Retina (tissue), 1 donor: ENCODE results near the gene MOB3A.
A peak's percentile ranks its signal among the peaks of the same experiment; 100 is the strongest.
"Not testable (repeated sequence)": the region's sequence is repeated elsewhere in the genome, so short reads cannot be mapped to it uniquely, and the experiment has no call there.

Experiments
- DNase-seq: peaks from one replicate; pipeline ENCODE4 v3.0.0-alpha.2; 2016

MOB3A gene

DNA sequence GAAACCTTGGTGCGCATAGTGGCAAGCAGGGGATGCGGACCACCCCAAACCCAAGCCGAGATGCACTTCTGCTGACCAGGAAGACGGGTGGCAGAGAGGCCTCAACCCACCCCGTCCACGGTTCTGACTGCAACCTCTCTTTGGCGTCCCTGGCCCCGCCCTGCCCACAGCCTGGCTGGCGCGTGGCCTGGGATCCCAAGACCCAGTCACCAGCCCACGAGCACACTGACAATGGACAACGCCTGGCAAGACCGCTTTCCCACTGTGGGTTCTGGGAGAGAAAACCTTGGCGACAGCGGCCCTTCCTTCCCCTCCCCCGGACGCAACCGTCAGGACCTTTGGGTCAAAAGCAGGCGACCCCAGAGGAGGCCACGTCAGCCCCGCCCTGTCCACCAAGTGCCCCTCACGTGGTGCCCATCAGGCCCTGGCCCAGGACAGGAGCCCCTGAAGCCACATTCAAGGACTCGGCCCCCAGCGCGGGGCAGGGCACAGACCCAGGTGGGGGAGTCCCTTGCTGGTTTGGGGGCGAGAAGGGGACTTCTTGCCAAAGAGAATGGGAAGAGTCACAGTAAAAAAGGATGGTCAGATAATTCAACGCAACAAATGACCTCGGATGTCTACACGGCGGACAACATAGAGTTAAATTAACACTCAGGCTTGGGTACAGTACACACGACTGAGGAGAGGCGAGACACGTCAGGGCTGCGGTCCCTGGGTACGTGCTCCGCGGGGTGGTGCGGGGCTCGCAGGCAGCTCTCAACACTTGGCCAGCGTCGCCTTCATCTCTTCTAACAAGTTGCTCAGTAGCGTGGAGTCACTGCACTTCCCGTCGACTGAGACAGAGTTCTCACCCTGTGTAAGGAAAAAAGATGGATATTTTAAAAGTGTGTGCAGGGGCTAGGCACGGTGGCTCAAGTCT is 5.5 kb upstream of the MOB3A start:
- no peak for DNase-seq

DNA sequence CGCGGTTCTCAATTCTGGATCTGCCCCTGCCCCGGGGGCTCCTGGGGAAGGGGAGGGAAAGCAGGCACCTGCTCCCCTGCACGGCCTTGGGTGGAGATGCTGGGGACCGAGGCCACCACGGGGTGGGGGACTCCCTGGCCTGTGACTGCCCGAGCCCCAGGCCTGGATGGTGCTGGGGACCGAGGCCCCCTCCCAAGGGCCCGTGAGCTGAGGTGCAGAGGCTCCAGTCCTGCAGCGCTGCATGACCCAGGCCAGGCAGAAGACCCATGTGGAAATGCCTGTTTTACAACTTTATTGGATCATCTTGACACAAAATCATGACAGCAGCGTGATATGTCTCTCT is 4.6 kb upstream of the MOB3A start:
- DNase-seq: no peak

DNA sequence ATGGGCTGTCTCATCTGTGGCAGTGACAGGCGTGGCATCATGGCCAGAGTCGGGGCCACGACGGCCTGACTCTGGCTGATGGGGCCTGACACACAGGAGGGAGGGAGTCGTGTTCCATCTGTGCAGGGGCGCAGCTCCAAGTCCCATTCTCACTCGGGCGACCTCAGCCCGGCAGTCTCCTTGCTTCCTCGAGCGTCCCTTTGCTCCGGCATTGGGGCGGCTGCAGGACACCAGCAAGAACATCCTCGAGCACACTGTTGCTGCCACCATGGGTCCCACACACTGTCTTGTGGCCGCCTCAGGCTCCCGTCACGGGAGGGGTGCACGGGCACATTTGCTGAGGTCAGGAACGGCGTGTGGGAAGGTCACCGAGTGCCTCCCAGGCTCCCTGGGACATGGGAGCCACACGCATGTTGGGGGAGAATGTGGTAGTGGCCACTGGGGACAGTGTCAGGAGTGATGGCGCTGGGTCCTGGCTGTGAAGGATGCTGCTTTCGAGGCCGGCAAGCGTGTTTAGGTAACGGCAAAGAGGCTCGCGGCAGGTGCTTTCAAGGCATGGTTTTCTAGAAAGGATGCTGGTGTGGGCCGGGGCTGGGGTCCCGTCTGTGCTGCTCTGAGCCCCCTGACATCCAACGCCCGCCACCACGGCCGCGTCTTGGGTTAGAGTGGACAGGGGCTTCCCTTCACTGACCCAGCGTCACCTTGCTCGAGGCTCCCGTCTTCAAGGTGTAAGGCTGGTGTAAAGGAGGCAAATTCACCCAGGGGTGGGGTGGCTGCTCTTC is 4.0 kb upstream of the MOB3A start:
- no peak for DNase-seq

DNA sequence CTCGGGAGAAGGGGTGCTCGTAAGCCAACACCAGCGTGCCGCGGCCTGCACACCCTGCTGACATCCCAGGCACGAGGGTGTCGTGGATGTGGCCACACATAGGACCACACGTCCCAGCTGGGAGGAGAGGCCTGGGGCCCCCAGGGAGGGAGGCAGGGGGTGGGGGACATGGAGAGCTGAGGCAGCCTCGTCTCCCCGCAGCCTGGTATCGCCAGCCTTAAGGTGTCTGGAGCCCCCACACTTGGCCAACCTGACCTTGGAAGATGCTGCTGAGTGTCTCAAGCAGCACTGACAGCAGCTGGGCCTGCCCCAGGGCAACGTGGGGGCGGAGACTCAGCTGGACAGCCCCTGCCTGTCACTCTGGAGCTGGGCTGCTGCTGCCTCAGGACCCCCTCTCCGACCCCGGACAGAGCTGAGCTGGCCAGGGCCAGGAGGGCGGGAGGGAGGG is 3.0 kb upstream of the MOB3A start:
- no peak for DNase-seq

DNA sequence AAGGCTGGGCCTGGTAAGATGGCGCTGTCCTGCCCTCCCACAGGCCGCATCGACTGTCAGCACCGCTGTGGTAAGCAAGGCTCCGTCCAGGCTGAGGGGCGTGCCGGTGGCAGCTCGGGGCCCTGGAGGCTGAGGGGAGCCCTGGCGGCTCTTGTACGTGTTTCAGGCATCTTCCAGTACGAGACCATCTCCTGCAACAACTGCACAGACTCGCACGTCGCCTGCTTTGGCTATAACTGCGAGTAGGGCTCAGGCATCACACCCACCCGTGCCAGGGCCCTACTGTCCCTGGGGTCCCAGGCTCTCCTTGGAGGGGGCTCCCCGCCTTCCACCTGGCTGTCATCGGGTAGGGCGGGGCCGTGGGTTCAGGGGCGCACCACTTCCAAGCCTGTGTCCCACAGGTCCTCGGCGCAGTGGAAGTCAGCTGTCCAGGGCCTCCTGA is 1.8 kb upstream of the MOB3A start:
- no peak for DNase-seq

DNA sequence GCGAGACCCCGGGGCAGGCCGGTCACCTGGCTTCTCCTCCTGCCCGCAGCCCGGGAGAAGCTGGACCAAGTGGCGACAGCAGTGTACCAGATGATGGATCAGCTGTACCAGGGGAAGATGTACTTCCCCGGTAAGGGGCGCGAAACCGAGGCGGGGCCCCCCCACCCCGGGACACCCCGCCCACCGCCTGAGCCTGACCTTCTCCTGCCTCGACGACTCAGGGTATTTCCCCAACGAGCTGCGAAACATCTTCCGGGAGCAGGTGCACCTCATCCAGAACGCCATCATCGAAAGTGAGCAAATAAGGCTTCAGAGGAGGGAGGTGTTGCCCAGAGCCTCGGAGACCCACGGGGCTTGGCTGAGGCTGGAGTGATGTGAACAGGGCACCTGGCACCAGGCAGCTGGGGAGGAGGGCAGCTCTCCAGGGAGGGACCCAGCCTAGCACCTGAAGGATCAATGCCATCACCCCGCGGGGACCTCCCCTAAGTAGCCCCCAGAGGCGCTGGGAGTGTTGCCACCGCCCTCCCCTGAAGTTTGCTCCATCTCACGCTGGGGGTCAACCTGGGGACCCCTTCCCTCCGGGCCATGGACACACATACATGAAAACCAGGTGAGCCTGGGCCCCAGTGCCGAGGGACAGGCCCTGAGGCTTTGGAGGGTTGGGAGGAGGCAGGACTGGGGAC is 1.2 kb upstream of the MOB3A start:
- no peak for DNase-seq

DNA sequence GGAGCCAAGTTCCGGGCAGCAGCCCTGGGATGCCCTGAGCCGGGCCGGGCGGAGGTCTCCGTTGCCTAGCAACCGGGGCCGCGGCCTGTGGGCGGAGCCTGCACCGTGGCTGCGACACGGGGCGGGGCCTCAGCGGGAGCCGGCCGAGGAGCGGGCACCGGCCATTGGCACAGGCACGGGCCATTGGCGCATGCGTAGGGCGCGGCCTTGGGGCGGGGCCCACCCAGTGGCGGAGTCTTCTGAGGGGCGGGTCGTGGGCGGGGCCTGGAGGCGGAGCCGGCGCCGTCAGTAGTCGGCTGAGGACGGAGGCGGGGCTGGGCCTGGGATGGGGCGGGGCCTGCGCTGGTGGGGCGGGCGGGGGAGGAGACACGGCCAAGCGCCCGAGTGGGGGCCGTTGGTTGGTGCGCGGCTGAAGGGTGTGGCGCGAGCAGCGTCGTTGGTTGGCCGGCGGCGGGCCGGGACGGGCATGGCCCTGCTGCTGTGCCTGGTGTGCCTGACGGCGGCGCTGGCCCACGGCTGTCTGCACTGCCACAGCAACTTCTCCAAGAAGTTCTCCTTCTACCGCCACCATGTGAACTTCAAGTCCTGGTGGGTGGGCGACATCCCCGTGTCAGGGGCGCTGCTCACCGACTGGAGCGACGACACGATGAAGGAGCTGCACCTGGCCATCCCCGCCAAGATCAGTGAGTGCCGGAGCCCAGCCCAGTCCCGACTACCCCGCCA is 515 bp upstream of the MOB3A start, which contains the start of gene IZUMO4:
Gene IZUMO4, plus strand, starts transcription at position 436 of the 723 bp plus-strand sequence. Its CDS starts 31 bp downstream, at position 467.
- peak; percentile 100 for DNase-seq

DNA sequence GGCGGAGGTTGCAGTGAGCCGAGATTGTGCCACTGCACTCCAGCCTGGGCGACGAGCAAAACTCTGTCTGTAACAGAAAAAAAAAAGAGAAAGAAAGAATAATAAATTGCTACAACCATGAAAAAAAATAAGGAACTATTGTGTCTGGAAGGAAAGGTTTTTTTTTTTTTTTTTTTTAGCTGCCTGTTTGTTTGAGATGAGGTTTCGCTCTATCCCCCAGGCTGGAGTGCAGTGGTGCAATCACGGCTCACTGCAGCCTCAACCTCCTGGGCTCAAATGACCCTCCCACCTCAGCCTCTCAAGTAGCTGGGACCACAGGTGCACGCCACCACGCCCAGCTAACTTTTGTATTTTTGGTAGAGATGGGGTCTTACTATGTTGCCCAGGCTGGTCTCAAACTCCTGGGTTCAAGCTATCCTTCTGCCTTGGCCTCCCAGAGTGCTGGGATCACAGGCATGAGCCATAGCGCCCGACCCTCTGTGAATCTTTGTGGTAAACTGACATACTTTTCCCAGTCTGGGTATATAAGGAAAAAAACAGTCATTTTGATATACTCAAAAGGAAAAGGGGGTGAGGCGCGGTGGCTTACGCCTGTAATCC is 4.1 kb downstream of the MOB3A start:
- DNase-seq: not testable (repeated sequence)

DNA sequence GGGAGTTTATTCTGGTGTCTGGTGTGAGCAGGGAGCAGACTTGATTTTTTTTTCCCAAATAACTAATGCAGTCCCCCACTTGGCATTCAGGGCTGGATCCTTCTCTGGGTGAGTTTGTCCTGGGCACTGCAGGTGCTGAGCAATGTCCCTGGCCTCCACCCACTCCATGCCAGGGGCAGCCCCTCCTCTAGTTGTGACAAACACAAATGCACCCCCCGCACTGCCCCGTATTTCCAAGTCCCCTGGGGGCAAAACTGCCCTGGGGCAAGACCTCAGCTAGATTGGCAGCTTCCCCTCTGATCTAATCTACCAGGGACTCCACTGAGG is 6.4 kb downstream of the MOB3A start:
- DNase-seq: no peak

DNA sequence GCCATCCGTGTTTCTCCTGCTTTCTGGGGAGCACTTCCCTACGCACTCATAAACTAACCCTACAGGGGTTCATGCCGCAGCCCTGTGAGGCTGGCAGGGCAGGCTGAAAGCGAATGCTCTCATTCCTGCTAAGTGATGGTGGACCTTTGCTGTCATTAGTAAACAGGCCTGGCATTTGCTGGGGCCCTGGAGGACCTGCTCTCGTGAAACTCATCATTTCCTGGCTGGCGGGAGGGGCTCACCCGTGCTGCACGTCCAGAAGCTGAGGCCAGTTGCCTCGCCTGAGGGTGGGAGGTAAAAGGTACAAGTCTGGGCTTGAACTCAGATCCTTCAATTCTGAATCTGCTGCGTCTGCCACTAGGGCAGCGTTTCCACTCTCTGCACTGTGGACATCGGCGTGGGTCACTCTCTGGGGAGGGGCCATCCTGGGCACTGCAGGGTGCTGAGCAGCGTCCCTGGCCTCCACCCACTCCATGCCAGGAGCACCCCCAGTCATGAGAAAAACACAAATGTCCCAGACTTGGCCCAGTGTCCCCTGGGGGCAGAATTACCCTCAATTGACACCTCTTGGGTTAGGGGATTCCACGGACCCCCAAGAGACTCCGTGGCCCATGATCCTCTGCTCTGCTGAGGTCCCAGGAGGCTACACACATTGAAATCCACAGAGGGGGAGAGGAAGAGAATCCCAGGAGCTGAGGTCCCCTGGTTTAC is 7.0 kb downstream of the MOB3A start:
- DNase-seq: no peak

DNA sequence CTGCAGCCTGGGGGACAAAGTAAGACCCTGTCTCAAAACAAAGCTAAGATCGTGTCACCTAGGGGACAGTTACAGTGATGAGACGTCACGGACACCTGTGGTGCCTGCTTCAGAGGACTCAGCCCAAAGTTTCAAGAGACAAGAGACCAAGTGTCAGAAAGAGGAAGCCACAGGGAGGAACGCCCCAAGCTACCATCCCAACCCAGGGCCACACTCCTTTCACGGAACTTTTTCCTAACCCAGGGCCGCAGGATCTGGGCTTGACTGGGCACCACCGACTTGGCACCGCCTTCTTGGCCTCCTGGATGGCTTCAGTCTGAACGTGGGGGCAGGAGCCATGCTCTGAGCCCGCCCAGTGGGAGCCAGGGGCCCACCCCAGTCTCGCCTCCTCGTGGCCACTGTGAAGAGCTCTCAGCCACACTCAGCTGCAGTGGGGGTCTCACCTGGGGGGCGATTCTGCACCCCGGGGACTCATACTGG is 8.5 kb downstream of the MOB3A start:
- no peak for DNase-seq

DNA sequence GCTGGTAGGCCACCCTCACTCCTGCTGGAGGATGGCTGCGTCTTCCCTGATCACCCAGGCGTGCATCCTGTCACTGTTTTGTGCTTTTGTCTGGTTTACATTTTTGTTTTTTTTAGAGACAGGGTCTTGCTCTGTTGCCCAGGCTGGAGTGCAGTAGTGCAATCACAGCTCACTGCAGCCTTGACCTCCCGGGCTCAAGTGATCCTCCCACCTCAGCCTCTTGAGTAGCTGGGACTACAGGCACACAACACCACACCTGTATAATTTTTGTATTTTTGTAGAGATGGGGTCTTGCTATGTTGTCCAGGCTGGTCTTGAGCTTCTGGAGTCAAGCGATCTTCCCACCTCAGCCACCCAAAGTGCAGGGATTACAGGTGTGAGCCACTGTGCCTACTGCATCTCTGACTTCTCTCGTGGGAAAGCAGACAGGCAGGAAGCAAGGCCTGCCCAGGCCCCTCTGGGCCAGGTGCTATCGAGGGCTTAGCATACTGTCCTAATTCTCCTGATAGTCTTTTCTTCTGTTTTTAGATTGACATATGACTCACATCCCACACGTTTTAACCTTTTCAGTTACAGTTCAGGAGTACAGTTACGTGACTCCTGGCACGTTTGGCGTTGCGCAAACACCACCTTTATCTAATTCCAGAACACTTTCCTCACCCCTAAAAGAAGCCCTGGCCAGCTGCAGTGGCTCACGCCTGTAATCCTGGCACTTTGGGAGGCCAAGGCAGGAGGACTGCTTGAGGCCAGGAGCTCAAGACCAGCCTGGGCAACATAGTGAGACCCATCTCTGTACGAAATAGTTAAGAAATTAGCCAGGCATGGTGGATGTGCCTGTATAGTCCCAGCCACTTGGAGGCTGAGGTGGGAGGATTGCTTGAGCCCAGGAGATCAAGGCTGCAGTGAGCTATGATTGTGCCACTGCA is 9.2 kb downstream of the MOB3A start:
- not testable (repeated sequence) for DNase-seq

DNA sequence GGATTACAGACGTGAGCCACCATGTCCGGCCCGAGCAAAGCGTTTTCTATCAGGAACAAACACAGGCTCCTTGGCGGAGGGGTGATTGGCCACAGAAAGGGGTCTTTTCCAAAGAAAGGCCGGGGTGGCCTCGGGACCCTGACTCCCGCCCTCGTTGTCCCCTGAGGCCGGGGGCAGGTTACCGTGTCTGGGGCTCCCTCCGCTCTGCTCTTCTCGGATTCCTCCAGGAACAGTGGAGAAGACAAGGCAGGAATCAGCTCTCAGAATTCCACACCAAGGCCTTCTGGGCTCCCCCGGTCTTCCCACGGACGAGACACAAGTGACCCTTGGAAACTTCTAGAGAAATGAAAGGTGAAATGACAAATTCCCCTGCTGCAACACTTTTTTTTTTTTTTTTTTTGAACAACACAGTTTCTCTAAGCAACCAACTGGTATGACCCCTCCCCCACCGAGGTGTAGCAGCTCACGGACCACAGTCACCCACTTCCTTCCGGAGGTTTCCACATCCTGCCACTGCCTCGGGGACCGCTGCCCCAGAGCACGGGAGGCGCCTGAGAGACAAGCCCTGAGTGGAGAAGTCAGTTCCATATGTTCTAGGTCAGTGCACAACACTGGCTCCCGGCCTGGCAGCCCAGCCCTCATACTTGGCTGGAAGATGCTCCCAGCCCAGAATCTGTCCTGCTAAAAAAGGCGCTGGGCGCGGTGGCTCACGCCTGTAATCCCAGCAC is 11.0 kb downstream of the MOB3A start:
- DNase-seq: no peak

DNA sequence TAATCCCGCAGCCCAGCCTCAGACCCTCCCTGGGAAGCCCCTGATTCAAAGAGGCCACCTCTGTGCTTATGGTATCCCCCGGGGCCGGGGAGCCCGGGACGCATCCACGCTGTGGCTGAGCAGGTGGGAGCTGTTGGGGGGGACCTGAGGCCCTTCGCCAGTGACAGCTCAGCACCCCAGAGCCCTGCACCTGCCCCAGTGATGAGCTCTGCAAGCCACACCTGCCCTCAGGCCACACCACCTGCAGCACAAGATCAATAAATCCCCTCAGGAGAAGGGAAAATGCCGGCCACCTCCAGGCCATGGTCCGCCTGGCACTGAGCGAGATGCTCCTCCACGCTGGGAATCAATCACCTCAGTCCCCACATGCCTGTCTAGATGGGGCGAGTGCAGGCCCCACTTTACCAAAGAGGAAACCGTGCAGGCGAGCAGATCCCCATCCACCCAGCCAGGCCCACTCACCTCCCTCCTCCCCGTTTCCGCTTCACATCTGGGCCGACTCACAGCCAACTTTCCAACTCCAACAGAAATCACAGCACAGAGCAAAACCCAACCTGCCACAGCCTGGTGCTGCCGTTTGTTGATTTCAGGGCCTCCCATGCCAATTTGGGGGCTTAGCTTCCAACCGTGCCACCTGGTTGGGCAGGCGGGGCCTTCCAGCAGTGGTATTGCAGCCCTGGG is 12.8 kb downstream of the MOB3A start:
- DNase-seq: no peak

DNA sequence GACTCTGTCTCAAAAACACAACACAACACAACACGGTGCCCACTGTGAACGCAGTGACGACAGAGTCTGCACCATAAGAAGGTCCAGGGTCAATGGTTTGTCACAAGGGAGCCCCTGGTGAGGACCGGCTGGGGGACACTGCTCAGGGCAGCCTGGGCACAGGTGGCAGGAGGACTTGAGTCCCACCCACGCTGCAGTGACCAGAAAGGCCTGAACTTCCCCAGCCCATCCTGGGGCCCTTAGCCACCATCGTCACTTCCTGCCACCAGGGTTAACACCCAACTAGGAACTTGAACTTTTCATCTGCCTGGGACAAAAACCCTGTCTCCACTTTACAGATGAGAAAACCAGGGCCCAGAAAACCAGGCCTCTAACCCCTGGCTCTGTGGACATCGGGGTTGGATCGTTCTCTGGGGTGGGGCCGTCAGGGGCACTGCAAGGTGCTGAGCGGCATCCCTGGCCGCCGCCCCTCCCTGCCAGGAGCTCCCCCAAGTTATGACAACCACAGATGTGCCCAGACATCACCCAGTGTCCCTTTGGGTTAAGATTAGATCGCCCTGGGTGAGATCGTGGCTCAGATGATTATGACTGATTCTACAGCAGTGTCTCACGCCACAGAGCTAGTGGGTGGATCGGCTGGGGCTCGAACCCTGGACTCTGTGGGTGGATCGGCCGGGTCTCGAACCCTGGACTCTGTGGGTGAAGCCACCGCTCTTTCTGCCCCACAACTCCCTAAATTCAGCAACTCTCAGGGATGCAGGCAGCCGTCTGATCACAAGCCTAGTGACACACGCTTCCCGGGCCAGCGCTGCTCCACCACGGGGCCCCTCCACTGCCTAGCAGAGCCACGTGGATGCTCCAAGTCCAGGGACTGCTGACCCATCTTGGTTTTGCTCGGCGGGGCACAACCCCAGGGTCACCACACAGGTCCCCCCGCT is 14.0 kb downstream of the MOB3A start:
- DNase-seq: no peak

DNA sequence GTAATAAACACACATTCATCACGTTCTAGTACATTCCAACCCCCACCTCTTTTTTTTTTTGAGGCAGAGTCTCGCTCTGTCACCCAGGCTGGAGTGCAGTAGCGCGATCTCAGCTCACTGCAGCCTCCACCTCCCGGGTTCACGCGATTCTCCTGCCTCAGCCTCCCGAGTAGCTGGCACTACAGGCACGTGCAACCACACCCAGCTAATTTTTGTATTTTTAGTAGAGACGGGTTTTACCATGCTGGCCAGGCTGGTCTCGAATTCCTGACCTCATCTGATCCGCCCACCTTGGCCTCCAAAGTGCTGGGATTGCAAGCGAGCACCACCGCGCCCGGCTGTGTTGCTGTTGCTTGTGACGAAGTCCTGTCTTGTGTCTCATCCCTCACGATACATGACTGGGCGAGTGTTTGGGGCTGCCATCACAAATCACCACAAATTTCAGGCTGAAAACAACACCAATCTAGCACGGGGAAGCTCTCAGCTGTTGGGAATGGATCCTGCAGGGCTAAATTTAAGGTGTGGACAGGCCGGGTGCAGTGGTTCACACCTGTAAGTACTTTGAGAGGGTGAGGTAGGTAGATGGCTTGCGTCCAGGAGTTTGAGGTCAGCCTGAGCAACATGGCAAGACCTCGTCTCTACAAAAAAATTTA is 15.7 kb downstream of the MOB3A start:
- no peak for DNase-seq

DNA sequence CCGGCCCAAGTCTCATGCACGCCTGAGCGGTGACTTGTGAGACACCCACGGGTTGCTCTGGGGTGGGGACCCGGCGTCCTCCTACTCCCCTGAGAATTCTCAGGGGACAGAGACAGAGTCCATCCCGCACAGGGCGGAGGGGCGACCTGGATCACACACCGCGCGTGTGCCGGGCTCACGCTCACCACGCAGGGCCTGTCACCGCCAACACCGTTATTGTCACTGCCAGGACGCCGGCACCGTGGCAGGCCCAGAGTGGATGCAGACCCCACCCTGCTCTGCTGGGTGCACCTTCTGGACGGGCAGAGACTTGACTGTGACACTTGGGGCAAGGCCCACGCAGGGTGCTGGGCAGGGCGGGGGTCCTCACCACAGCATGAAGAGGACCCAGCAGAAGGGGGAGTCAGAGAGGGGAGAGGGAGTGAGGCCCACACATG is 16.2 kb downstream of the MOB3A start:
- DNase-seq: no peak
